ENCODE measurements around the gene MS4A14. TPM values are rescaled to one million over a fixed set of nuclear protein-coding genes. Genes with fewer than 3 reads are reported as not detected.
"Not testable (repeated sequence)": the region's sequence is repeated elsewhere in the genome, so short reads cannot be mapped to it uniquely, and the experiment has no call there.

The MS4A14 gene
- total and polyA plus RNA-seq, 2 experiments from 2014 or later: not detected

- no peak overlapping the region for H3K4me3 ChIP-seq
- no peak for TF ChIP-seq EZH2phosphoT487 (IDR thresholded peaks at IDR 0.05; ENCODE audit: low read depth, severe bottlenecking, unreplicated experiment)
- no peaks in the 10 kb centered on the region for H3K79me2 ChIP-seq
- H3K27me3 ChIP-seq: no peaks in the 10 kb centered on the region
- no peak overlapping the region for H3K4me2 ChIP-seq
- H3K9me3 ChIP-seq (ENCODE audit: low read depth): no peaks in the 10 kb centered on the region
- no peak overlapping the region for H3K27ac ChIP-seq
- no peaks in the 10 kb centered on the region for H4K20me1 ChIP-seq (ENCODE audit: insufficient read depth, poor library complexity, severe bottlenecking)
- H3K36me3 ChIP-seq (replicated peaks; ENCODE audit: insufficient read depth, low read depth): no peaks in the 10 kb centered on the region
- H3K4me1 ChIP-seq (ENCODE audit: insufficient read depth): no peaks in the 10 kb centered on the region
- DNase-seq (ENCODE audit: low spot score): no peak
- H2AFZ ChIP-seq: no peak overlapping the region
- no peaks in the 10 kb centered on the region for H3K9me2 ChIP-seq (replicated peaks; ENCODE audit: insufficient read depth)
These were observed 50.8 kb downstream of the MS4A14 start for GRCh38 chr11:60447070-60447469.

- no peak for DNase-seq (ENCODE audit: low spot score)
- Histone ChIP-seq H3K4me2 (no peak overlapping the region), H2AFZ (no peak overlapping the region), H3K9me3 (ENCODE audit: low read depth) (no peaks in the 10 kb centered on the region), H4K20me1 (ENCODE audit: insufficient read depth, poor library complexity, severe bottlenecking) (no peaks in the 10 kb centered on the region), H3K27ac (no peak overlapping the region), H3K36me3 (replicated peaks; ENCODE audit: insufficient read depth, low read depth) (no peaks in the 10 kb centered on the region), H3K27me3 (no peaks in the 10 kb centered on the region), H3K4me1 (ENCODE audit: insufficient read depth) (no peaks in the 10 kb centered on the region), H3K4me3 (no peak overlapping the region), H3K79me2 (no peaks in the 10 kb centered on the region), H3K9me2 (replicated peaks; ENCODE audit: insufficient read depth) (no peaks in the 10 kb centered on the region)
- TF ChIP-seq EZH2phosphoT487 (IDR thresholded peaks at IDR 0.05; ENCODE audit: low read depth, severe bottlenecking, unreplicated experiment) (no peak), CTCF (IDR thresholded peaks at IDR 0.05; ENCODE audit: poor library complexity) (no peak), EZH2 (IDR thresholded peaks at IDR 0.05; ENCODE audit: borderline replicate concordance) (no peak)
These were observed 51.6 kb downstream of the MS4A14 start for GRCh38 chr11:60447846-60448245.

- 94% methylated on average over 15 of the region's 32 CpGs for WGBS (ENCODE audit: low lambda C conversion rate, missing lambda C conversion rate)
- DNase-seq (ENCODE audit: low spot score); H3K27me3 ChIP-seq; H4K20me1 ChIP-seq (ENCODE audit: insufficient read depth, poor library complexity, severe bottlenecking); H3K4me1 ChIP-seq (ENCODE audit: insufficient read depth); H3K4me2 ChIP-seq; H3K9me3 ChIP-seq (ENCODE audit: low read depth); H3K79me2 ChIP-seq; H2AFZ ChIP-seq; H3K9me2 ChIP-seq (replicated peaks; ENCODE audit: insufficient read depth); H3K27ac ChIP-seq; H3K36me3 ChIP-seq (replicated peaks; ENCODE audit: insufficient read depth, low read depth); H3K4me3 ChIP-seq: not testable (repeated sequence)
These were observed 54.9 kb downstream of the MS4A14 start for GRCh38 chr11:60451185-60451584.

GRCh38 chr11:60454212-60454611 lies 58.0 kb downstream of the MS4A14 start:
- Histone ChIP-seq H3K36me3 (replicated peaks; ENCODE audit: insufficient read depth, low read depth) (no peaks in the 10 kb centered on the region), H3K9me3 (ENCODE audit: low read depth) (no peaks in the 10 kb centered on the region), H3K4me2 (no peak overlapping the region), H3K27me3 (no peaks in the 10 kb centered on the region), H3K4me3 (no peak overlapping the region), H3K9me2 (replicated peaks; ENCODE audit: insufficient read depth) (no peaks in the 10 kb centered on the region), H2AFZ (no peak overlapping the region), H4K20me1 (ENCODE audit: insufficient read depth, poor library complexity, severe bottlenecking) (no peaks in the 10 kb centered on the region), H3K27ac (no peak overlapping the region), H3K4me1 (ENCODE audit: insufficient read depth) (no peaks in the 10 kb centered on the region), H3K79me2 (no peaks in the 10 kb centered on the region)
- no peak for DNase-seq (ENCODE audit: low spot score)
- TF ChIP-seq EZH2 (IDR thresholded peaks at IDR 0.05; ENCODE audit: borderline replicate concordance) (no peak), EZH2phosphoT487 (IDR thresholded peaks at IDR 0.05; ENCODE audit: low read depth, severe bottlenecking, unreplicated experiment) (no peak), CTCF (IDR thresholded peaks at IDR 0.05; ENCODE audit: poor library complexity) (no peak)

GRCh38 chr11:60455531-60456042 lies 59.3 kb downstream of the MS4A14 start, which contains the start of gene MS4A1:
TSS of gene MS4A1 (plus strand) at chr11:60455847. CDS start at chr11:60462375, 6,528 bp downstream.
- no peaks in the 10 kb centered on the region for H3K9me3 ChIP-seq (ENCODE audit: low read depth)
- H4K20me1 ChIP-seq (ENCODE audit: insufficient read depth, poor library complexity, severe bottlenecking): no peaks in the 10 kb centered on the region
- no peak within 1 kb of the TSS for H3K4me3 ChIP-seq
- no peaks in the 10 kb centered on the region for H3K4me1 ChIP-seq (ENCODE audit: insufficient read depth)
- H3K27me3 ChIP-seq: no peaks in the 10 kb centered on the region
- DNase-seq (ENCODE audit: low spot score): no peak
- no peaks in the 10 kb centered on the region for H3K9me2 ChIP-seq (replicated peaks; ENCODE audit: insufficient read depth)
- no peaks in the 10 kb centered on the region for H3K36me3 ChIP-seq (replicated peaks; ENCODE audit: insufficient read depth, low read depth)
- no peak within 1 kb of the TSS for H2AFZ ChIP-seq
- TF ChIP-seq EZH2phosphoT487 (IDR thresholded peaks at IDR 0.05; ENCODE audit: low read depth, severe bottlenecking, unreplicated experiment) (no peak), EZH2 (IDR thresholded peaks at IDR 0.05; ENCODE audit: borderline replicate concordance) (no peak), CTCF (IDR thresholded peaks at IDR 0.05; ENCODE audit: poor library complexity) (no peak)
- WGBS (ENCODE audit: low lambda C conversion rate, missing lambda C conversion rate): 62% methylated on average over 4 of the region's 4 CpGs
- H3K79me2 ChIP-seq: no peaks in the 10 kb centered on the region
- H3K27ac ChIP-seq: no peak within 1 kb of the TSS
- no peak within 1 kb of the TSS for H3K4me2 ChIP-seq

All from hepatocyte (in vitro differentiated cells).